Cortex of kidney (tissue), 1 donor: ENCODE measurements around the gene PSME2.

ENCODE experiments used
- DNase-seq: peaks from one replicate; lab custom pipeline; 2025; lab: John Stamatoyannopoulos, UW

Gene PSME2

DNA sequence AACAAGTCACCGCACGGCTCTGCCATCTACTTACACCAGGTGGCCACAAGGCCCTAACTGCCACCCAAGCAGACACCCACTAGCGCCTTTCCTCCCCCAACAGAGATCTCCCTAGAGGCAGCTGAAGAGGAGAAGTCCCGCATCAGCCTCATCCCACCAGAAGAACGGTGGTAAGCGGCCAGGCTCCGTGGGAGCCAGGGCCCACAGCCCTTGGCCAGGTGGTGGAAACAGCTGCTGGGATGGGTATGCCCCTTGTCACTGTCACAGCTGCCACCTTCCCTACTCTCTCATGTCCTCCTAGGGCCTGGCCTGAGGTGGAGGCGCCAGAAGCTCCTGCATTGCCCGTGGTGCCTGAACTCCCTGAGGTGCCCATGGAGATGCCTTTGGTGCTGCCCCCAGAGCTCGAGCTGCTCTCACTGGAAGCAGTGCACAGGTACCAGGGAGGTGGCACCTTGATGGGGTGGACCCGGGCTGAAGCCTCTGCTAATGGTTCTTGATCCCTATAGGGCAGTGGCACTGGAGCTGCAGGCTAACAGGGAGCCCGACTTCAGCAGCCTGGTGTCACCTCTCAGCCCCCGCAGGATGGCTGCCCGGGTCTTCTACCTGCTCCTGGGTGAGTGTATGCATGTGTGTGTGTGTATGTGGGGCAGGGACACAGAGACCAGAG lies 33.0 kb upstream of the PSME2 start:
- no peak for DNase-seq

GRCh38 chr14:24178399-24179178 lies 32.2 kb upstream of the PSME2 start:
- no peak for DNase-seq

GRCh38 chr14:24177891-24178290 lies 31.5 kb upstream of the PSME2 start:
- DNase-seq = no peak

GRCh38 chr14:24177041-24177825 lies 30.8 kb upstream of the PSME2 start:
- DNase-seq = no peak

GRCh38 chr14:24176599-24176998 lies 30.2 kb upstream of the PSME2 start:
- no peak for DNase-seq

- no peak for DNase-seq
Measured at GRCh38 chr14:24172871-24173281, 26.5 kb upstream of the PSME2 start.

DNA sequence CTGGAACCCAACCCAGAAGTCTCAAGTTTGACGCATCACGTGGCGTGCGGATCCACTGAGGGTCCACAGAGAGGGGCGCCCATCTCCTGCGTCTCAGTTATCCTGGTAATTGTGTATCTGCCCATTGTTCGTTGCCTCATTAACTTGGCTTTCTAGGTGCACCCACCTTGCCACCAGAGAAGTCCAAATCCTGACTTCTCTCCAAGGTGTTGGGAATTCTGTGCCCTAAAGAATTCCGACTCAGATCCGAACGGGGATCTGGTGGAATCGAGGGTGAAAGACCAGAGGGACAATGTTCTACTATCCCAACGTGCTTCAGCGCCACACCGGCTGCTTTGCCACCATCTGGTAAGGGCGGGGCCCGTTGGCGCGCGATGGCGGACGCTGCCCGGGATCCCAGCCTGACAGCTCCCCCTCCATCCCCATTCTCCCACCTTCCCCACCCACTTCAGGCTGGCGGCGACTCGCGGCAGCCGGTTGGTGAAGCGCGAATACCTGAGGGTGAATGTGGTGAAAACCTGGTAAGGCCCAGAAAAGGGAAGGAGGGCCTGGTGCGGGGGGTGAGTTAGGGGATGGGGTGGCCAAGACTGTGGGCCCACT lies 26.0 kb upstream of the PSME2 start:
- no peak for DNase-seq

DNA sequence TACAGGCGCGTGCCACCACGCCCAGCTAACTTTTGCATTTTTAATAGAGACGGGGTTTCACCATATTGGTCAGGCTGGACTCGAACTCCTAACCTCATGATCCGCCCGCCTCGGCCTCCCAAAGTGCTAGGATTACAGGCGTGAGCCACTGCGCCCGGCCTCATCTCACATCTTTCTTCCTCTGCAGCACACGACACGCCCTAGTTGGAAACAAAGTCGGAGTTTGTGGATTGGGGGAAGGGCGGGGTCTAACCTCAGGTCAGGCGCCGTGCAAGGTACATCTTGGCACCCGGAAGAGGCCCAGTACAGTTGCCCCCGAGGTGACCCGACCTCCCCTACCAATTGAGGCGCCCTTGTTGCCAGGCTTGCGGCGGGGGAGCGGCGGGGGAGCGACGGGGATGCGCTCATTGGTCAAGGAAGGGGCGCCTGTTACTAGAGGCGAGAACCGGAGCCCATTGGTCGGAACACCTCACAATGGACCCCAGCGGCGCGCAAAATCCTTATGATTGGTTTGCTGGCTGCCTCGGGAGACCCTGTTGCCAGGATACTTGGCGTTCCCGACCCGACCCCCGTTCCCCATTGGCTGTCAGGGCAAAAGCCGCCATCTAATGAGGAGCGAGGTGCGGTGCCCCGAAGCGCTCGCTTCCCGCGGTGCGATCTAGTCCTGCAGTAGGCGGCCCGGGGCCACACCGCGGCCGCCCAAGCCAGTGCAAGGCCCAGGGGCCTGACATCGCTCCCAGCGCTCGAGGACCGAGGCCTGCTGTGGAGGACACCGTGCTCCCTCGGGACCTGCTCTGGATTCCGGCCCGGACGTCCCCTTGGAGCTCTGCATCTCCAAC lies 25.2 kb upstream of the PSME2 start, which contains the start of gene REC8:
Gene REC8, plus strand, starts transcription at position 659 of the 839 bp plus-strand sequence. CDS start 473 bp downstream, outside the sequence.
- no peak for DNase-seq

- DNase-seq = no peak
Measured at GRCh38 chr14:24167469-24168114, 21.2 kb upstream of the PSME2 start.

- DNase-seq = no peak
Measured at GRCh38 chr14:24165785-24166184, 19.4 kb upstream of the PSME2 start.

- no peak for DNase-seq
Measured at GRCh38 chr14:24164518-24164991, 18.1 kb upstream of the PSME2 start.

- no peak for DNase-seq
Measured at GRCh38 chr14:24162093-24162492, 15.7 kb upstream of the PSME2 start.

DNA sequence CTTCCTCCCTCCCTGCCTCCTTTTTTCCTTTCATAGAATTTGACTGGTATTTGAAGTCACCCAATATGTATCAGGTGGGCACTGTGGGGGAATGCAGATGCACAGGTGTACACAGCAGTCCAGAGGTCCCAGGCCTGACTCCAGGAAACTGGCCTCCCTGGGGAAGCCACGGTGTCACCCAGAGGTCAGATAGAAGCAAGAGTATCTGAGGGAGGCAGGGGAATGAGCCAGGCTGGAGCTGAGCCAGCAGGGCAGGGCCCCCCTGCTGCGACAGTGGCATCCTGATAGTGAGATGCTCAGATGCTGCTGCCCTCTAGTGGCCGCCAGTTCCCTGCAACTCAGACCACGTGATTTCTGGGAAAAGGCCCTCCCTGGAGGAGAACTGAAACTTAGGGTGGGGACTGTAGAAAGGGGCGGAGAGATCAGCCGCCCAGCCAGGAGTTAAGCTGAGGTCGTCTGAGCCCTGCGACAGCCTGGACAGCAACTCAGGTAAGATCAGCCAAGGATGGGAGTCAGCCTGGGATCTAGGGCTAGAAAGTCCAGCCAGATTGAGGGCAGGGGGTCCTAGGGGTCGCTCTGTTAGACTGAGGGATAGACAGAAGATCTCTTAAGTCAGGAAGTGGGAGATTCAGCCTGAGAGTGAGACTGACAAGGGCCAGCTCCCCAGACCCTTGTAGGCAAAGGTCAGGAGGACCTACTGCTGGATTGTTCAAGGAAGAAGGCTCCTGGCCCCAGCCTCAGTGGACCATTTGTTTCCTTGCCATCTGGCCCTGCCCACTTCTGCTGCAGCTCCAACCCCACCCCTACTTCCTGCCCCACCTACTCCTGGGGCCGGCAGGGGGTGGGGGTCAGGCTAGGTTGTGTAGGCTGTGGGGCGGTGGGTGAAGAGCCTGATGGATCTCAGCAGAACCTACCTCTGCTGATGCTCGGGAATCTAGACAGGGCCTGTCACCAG lies 14.7 kb upstream of the PSME2 start, which contains the start of gene IRF9:
Gene IRF9, plus strand, starts transcription at position 416 of the 955 bp plus-strand sequence. CDS start 880 bp downstream, outside the sequence.
- DNase-seq = peak; percentile 58

DNA sequence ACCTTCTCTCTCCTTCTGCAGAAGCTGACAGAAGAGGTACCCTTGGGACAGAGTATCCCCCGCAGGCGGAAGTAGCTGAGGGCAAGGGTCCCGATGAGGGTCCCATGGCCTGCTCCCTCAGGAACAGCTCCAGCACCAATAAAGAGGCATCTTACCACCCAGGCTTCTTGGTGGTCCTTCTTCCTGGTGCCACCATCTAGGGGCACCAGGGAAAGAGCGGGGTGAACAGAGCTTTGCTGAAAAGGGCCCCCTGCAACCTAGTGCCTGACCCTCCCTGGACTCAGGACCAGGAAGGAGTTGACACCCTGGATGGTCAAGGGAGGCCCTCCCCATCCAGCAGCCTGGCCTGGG lies 14.1 kb upstream of the PSME2 start:
- DNase-seq = no peak

DNA sequence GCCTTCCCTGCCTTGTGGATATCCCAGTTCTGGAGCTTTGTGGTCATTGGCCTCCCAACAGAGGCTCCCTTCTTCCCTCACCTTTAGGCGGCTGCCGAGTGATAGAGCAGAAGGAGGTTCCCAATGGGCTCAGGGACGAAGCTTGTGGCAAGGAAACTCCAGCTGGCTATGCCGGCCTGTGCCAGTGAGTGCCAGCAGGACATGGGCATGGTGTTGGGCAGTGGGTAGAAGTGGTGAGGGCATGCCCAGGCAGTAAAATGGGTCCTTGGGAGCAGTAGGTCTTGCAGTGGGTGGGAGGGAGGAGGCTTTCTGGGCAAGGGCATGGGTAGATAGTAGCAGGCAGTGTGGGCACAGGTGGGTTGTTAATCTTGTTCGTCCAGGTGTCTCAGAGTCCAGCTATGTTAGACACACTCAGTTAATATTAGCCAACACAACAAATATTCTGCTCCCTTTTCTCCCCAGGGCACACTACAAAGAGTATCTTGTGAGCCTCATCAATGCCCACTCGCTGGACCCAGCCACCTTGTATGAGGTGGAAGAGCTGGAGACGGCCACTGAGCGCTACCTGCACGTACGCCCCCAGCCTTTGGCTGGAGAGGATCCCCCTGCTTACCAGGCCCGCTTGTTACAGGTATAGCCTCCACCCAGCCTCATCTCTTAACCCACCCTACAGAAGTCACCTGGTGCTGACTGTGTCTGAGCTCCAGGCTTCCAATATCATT lies 13.5 kb upstream of the PSME2 start:
- no peak for DNase-seq

GRCh38 chr14:24157331-24157730 lies 10.9 kb upstream of the PSME2 start:
- DNase-seq = no peak

DNA sequence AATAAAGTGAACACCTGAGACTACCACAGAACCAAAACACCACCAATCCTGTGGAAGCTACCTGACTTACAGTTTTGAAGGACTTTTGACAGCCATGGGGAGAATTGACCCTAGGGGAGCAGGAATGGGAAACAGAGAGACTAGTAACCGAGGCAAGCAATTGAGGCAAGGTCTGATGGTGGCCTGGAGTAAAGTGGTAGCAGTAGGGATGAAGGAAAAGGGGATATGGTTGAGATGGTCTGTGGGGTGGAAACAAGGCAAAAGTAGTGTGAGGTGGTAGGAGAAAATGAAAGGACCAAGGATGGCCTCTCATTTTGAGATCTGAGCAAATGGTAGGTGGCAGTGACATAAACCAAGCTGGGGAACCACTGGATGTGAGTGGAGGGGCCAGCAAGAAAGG lies 10.4 kb upstream of the PSME2 start:
- DNase-seq = no peak

DNA sequence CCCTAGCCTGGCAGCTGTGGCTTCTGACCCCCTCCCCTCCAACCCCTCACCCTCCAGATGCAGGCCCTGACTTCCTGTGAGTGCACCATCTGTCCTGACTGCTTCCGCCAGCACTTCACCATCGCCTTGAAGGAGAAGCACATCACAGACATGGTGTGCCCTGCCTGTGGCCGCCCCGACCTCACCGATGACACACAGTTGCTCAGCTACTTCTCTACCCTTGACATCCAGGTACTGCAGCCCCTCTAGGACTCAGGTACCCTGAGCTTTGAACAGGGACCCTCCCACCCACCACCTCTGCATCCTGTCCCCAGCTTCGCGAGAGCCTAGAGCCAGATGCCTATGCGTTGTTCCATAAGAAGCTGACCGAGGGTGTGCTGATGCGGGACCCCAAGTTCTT lies 8.7 kb upstream of the PSME2 start:
- DNase-seq = no peak
